DOHH2 (cell line): ENCODE measurements around the gene SAPCD1.

ENCODE experiments used
- EZH2phosphoT487 ChIP-seq: fragments of 200-600 bp; sonication (generic); IDR thresholded peaks from 2 replicates; pipeline ENCODE4 v1.6.1; 2017; ENCODE audit warnings: borderline replicate concordance, mild to moderate bottlenecking, antibody characterized with exemption, low read length, moderate library complexity, mixed read lengths
- TF ChIP-seq, protein P1 (sequence below): fragments of 200-600 bp; sonication (generic); IDR thresholded peaks from one replicate; pipeline ENCODE4 v1.5.1; 2014; ENCODE audit warnings: antibody characterized with exemption, mild to moderate bottlenecking, low read depth, low read length; ENCODE audit not compliant: poor library complexity, severe bottlenecking

DNA sequence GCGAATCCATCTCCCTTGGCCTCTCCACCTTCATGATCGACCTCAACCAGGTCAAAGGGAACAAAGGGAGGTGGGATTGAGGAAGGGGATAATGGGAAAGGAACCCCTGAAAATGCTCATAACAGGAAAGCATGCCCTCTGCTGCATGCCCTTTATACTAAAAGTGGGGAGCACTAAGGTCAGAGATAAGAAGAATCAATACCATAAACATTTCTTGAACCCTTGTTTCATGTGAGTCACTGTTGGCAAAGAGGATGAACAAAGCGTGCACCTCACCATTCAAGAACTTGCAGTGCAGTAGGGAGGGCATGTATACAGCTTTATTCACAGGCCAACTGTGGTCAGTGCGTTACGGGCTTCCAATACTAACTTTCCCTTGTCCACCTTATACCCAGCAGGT is 1.7 kb upstream of the SAPCD1 start:
- TF ChIP-seq, protein P1, sequence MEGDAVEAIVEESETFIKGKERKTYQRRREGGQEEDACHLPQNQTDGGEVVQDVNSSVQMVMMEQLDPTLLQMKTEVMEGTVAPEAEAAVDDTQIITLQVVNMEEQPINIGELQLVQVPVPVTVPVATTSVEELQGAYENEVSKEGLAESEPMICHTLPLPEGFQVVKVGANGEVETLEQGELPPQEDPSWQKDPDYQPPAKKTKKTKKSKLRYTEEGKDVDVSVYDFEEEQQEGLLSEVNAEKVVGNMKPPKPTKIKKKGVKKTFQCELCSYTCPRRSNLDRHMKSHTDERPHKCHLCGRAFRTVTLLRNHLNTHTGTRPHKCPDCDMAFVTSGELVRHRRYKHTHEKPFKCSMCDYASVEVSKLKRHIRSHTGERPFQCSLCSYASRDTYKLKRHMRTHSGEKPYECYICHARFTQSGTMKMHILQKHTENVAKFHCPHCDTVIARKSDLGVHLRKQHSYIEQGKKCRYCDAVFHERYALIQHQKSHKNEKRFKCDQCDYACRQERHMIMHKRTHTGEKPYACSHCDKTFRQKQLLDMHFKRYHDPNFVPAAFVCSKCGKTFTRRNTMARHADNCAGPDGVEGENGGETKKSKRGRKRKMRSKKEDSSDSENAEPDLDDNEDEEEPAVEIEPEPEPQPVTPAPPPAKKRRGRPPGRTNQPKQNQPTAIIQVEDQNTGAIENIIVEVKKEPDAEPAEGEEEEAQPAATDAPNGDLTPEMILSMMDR: no peak
- no peak for TF ChIP-seq EZH2phosphoT487
